ENCODE measurements around the gene RAB35. TPM values are rescaled to one million over a fixed set of nuclear protein-coding genes. Genes with fewer than 3 reads are reported as not detected.

Gene RAB35
- total RNA-seq, 1 experiment from 2014 or later: 57.1 TPM

- TF ChIP-seq, protein P1, sequence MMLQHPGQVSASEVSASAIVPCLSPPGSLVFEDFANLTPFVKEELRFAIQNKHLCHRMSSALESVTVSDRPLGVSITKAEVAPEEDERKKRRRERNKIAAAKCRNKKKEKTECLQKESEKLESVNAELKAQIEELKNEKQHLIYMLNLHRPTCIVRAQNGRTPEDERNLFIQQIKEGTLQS (IDR thresholded peaks at IDR 0.05): no peak
- no peak for TF ChIP-seq SRF (IDR thresholded peaks at IDR 0.05; ENCODE audit: low read depth)
- no peak for TF ChIP-seq SIN3A (IDR thresholded peaks at IDR 0.05; ENCODE audit: low read depth)
- TF ChIP-seq, protein P2, sequence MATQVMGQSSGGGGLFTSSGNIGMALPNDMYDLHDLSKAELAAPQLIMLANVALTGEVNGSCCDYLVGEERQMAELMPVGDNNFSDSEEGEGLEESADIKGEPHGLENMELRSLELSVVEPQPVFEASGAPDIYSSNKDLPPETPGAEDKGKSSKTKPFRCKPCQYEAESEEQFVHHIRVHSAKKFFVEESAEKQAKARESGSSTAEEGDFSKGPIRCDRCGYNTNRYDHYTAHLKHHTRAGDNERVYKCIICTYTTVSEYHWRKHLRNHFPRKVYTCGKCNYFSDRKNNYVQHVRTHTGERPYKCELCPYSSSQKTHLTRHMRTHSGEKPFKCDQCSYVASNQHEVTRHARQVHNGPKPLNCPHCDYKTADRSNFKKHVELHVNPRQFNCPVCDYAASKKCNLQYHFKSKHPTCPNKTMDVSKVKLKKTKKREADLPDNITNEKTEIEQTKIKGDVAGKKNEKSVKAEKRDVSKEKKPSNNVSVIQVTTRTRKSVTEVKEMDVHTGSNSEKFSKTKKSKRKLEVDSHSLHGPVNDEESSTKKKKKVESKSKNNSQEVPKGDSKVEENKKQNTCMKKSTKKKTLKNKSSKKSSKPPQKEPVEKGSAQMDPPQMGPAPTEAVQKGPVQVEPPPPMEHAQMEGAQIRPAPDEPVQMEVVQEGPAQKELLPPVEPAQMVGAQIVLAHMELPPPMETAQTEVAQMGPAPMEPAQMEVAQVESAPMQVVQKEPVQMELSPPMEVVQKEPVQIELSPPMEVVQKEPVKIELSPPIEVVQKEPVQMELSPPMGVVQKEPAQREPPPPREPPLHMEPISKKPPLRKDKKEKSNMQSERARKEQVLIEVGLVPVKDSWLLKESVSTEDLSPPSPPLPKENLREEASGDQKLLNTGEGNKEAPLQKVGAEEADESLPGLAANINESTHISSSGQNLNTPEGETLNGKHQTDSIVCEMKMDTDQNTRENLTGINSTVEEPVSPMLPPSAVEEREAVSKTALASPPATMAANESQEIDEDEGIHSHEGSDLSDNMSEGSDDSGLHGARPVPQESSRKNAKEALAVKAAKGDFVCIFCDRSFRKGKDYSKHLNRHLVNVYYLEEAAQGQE (IDR thresholded peaks at IDR 0.05; ENCODE audit: low read depth): no peak
- TF ChIP-seq TCF7L2 (IDR thresholded peaks at IDR 0.05; ENCODE audit: borderline replicate concordance, extremely low read depth, insufficient read depth, insufficient read length): no peak
- BruUV-seq (replicated peaks): no TSS peak
- no peaks in the 10 kb centered on the region for H3K27me3 ChIP-seq (ENCODE audit: insufficient read depth, low read length)
- intact Hi-C loops (cut with micrococcal nuclease): no loop called here
- H3K79me2 ChIP-seq (ENCODE audit: insufficient read depth, low read length): peaks cover 13% of the 10 kb centered on the region; the same call in 1 of the 2 replicates
- H3K4me2 ChIP-seq (ENCODE audit: low read length): no peak overlapping the region
- ATAC-seq (no peak), DNase-seq (ENCODE audit: low read depth, low spot score) (no peak)
- peaks cover 8 to 19% of the 10 kb centered on the region in 2 experiments; a peak in 3 of 4 replicates for H3K36me3 ChIP-seq (ENCODE audit: control insufficient read depth in 1 of 2, insufficient read depth in 2 of 2, low read length in 2 of 2)
- H3K9ac ChIP-seq (ENCODE audit: low read length): no peak overlapping the region
- no peaks in the 10 kb centered on the region for H4K20me1 ChIP-seq (ENCODE audit: insufficient read depth)
- ChIA-PET CTCF (no interaction called here), POLR2A (interaction anchor here (0.7 kb wide), 1 partner anchor 21 kb away, joined by 4 read pairs; no protein-coding TSS in a partner anchor), RAD21 (ENCODE audit: low non-redundant PET in 1 of 2, low total read pairs in 2 of 2, uncharacterized antibody in 2 of 2, unreplicated experiment in 2 of 2) (no interaction called here)
- H3K9me2 ChIP-seq (ENCODE audit: insufficient read depth): no peaks in the 10 kb centered on the region
- no peak overlapping the region for H3K27ac ChIP-seq (ENCODE audit: low read depth, low read length)
- H3K9me3 ChIP-seq (ENCODE audit: control insufficient read depth in 1 of 2, insufficient read depth in 1 of 2, low read depth in 1 of 2, low read length in 2 of 2): no peaks in the 10 kb centered on the region
- no peaks in the 10 kb centered on the region for H3K4me1 ChIP-seq (ENCODE audit: control insufficient read depth in 1 of 2, insufficient read depth in 2 of 2, low read length in 2 of 2)
- H3K4me3 ChIP-seq (replicated peaks in 1 of 2; ENCODE audit: low read depth in 1 of 2, low read length in 2 of 2): no peak overlapping the region
- H2AFZ ChIP-seq (ENCODE audit: low read depth, low read length, poor library complexity, severe bottlenecking): no peak overlapping the region
These were observed 20.8 kb downstream of the RAB35 start for GRCh38 chr12:120095736-120096135.

DNA sequence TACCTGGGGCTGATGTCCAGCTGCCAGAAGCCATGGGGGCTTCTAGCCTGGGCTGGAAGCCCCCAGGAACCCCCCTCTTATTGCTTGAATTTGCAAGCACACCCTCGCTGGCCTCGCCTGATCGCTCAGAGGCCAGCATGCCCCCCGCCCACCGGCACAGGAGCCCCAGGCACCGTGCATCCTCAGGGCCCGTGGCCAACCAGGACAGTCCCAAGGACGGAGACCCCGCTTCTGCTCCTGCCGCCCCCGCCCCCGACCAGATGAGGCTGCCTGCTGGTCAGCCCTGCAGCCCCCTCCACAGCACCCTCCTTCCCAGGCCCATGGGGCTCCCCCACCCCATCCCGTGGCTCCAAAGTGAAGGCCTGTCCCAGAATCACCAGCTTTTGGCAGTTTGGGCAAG is 21.2 kb downstream of the RAB35 start:
- no peak for ATAC-seq
- H3K36me3 ChIP-seq (ENCODE audit: control insufficient read depth in 1 of 2, insufficient read depth in 2 of 2, low read length in 2 of 2): peaks cover 8 to 19% of the 10 kb centered on the region in 2 experiments; a peak in 3 of 4 replicates
- H3K9me3 ChIP-seq (ENCODE audit: control insufficient read depth in 1 of 2, insufficient read depth in 1 of 2, low read depth in 1 of 2, low read length in 2 of 2): no peaks in the 10 kb centered on the region
- CTCF ChIA-PET: no interaction called here
- H2AFZ ChIP-seq (ENCODE audit: low read depth, low read length, poor library complexity, severe bottlenecking): no peak overlapping the region
- H3K4me1 ChIP-seq (ENCODE audit: control insufficient read depth in 1 of 2, insufficient read depth in 2 of 2, low read length in 2 of 2): no peaks in the 10 kb centered on the region
- H4K20me1 ChIP-seq (ENCODE audit: insufficient read depth): no peaks in the 10 kb centered on the region
- POLR2A ChIA-PET: interaction anchor here (0.7 kb wide), 1 partner anchor 22 kb away, joined by 4 read pairs; no protein-coding TSS in a partner anchor
- H3K4me2 ChIP-seq (ENCODE audit: low read length): no peak overlapping the region
- no TSS peak for BruUV-seq (replicated peaks)
- H3K9me2 ChIP-seq (ENCODE audit: insufficient read depth): no peaks in the 10 kb centered on the region
- H3K27ac ChIP-seq (ENCODE audit: low read depth, low read length): no peak overlapping the region
- no peak for DNase-seq (ENCODE audit: low read depth, low spot score)
- no peak overlapping the region for H3K4me3 ChIP-seq (replicated peaks in 1 of 2; ENCODE audit: low read depth in 1 of 2, low read length in 2 of 2)
- H3K9ac ChIP-seq (ENCODE audit: low read length): no peak overlapping the region
- H3K27me3 ChIP-seq (ENCODE audit: insufficient read depth, low read length): no peaks in the 10 kb centered on the region
- RAD21 ChIA-PET (ENCODE audit: low non-redundant PET in 1 of 2, low total read pairs in 2 of 2, uncharacterized antibody in 2 of 2, unreplicated experiment in 2 of 2): no interaction called here
- H3K79me2 ChIP-seq (ENCODE audit: insufficient read depth, low read length): peaks cover 10% of the 10 kb centered on the region; the same call in 1 of the 2 replicates
- intact Hi-C loops (cut with micrococcal nuclease): no loop called here
- TF ChIP-seq MAX (IDR thresholded peaks at IDR 0.05) (no peak), ZBTB33 (IDR thresholded peaks at IDR 0.05; ENCODE audit: extremely low read depth, insufficient replicate concordance, low read length) (no peak), EZH2phosphoT487 (IDR thresholded peaks at IDR 0.05; ENCODE audit: borderline replicate concordance) (no peak), CBX3 (IDR thresholded peaks at IDR 0.05; ENCODE audit: low read depth) (no peak), SP1 (IDR thresholded peaks at IDR 0.05; ENCODE audit: low read depth) (no peak)
